NCI-H1417 treated with DMSO at 0.1 percent for 48 hours (cell line): ENCODE data around the gene IGFBPL1.
"Not testable (repeated sequence)": the region's sequence is repeated elsewhere in the genome, so short reads cannot be mapped to it uniquely, and the experiment has no call there.

Experiments
- DNase-seq: peaks from one replicate; lab custom pipeline; 2025; lab: John Stamatoyannopoulos, UW

Gene IGFBPL1

DNA sequence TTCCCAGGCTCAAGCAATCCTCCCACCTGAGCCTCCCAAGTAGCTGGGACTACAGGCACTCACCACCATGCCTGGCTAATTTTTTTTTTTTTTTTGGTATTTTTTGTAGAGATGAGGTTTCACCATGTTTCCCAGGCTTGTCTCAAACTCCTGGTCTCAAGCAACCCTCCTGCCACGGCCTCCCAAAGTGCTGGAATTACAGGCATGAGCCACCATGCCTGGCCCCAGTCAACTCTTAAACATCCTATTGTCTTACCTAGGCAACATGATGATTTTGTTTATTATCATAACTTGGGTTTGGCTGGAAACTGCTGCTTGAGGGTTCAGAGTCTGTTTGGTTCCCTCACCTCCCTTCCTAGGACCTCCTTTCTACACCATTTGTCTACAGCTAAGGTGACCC is 25.1 kb downstream of the IGFBPL1 start:
- DNase-seq, result not testable (repeated sequence)

DNA sequence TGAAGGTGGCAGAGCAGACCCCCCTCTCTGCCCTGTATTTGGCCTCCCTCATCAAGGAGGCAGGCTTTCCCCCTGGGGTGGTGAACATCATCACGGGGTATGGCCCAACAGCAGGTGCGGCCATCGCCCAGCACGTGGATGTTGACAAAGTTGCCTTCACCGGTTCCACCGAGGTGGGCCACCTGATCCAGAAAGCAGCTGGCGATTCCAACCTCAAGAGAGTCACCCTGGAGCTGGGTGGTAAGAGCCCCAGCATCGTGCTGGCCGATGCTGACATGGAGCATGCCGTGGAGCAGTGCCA is 27.9 kb downstream of the IGFBPL1 start:
- no peak for DNase-seq

DNA sequence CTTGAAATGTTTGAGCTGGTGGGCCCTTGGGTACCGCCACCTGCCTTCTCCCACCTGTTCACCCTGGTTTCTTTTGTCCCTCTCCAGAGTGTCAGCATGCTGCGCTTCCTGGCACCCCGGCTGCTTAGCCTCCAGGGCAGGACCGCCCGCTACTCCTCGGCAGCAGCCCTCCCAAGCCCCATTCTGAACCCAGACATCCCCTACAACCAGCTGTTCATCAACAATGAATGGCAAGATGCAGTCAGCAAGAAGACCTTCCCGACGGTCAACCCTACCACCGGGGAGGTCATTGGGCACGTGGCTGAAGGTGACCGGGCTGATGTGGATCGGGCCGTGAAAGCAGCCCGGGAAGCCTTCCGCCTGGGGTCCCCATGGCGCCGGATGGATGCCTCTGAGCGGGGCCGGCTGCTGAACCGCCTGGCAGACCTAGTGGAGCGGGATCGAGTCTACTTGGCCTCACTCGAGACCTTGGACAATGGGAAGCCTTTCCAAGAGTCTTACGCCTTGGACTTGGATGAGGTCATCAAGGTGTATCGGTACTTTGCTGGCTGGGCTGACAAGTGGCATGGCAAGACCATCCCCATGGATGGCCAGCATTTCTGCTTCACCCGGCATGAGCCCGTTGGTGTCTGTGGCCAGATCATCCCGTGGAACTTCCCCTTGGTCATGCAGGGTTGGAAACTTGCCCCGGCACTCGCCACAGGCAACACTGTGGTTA is 28.4 kb downstream of the IGFBPL1 start:
- no peak for DNase-seq

DNA sequence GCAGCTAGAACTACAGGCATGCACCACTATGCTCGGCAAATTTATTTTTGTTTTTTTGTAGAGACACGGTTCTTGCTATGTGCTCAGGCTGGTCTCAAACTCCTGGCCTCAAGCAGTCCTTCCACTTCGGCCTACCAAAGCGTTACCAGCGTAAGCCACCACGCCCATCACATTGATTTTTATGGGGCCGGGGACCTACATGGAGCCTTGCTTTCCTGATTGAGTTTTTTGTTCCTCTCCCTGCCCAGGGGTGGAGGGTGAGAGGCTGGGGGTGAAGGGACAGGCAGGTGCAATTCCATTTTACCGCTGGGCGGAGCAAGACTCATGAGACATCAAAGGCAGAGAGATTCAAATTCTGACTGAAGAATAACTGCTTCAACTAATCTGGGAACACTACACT is 29.8 kb downstream of the IGFBPL1 start:
- no peak for DNase-seq

DNA sequence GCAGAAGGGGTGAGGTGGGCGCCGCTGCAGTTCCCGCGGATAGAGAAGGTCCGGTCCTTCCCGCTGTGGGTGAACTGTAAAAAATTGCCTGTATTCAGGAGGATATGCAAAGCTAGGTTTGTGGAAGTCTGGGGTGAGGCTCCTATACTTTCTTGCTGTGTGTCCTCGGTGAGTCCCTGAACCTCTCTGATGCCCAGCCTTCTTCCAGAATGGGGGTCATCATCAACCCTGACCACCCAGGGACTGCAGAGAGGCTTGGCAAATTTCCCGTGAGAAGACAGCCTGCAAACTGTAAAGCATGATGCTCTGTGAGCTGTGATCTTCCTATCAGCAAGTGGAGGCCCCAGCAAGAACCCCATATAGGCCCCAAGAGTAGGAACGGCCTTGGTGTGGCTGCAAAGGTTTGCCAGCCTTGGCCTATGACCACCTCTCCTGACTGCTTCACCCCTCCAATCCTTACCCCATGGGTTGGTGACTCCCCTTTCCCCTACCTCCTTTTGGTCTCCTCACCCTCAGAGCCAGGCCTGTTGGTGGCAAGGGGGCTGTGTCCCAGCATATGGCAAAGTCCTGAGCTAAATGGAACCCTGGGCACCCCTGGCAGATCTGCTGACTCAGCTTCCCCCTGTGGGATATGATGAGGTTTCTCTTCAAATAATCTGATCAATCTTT is 31.0 kb downstream of the IGFBPL1 start:
- DNase-seq, result no peak

DNA sequence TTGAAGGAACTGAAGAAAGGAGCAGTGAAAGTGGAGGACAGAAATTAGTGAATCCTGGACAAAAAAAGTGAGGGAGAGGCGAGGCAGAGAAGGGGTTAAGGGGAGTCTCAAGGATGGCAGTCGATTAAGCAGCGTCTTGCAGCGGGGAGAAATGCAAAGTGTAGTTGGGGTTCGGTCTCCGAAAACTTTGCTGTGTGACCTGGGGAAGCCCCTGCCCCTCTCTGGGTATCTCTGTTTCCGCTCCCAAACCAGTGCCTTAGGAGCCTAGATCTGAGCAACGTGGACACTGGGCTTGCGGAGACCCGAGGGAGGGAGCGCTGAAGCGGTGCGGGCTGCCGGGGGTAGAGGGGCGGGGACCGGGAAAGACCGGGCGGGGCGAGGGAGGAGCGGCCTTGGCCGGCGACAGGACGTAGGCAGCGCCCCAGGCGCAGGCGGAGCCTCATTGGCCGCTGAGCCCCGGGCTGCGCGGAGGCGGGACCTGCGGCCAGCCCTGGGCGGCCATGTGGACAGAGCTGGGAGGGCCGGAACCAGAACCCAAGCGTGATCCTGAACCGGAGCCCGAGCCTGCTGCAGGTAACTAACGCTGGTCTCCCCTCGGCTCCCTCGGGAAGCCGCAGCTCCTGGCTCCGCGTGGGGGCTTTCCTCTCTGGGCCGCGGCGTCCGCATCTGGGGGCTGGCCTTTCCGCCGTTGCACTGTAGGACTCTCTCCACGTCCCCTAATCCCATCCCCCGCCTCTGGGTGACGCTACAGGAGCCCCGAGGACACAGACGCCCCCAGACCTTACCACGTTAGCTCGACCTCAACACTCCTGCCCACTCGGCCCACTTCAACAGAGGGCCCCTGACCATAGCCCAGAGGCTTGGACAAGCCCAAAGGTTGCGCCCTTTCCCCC is 31.8 kb downstream of the IGFBPL1 start, which contains the start of gene ALDH1B1:
Gene ALDH1B1, plus strand, starts transcription at position 468 of the 893 bp plus-strand sequence. CDS start 3,047 bp downstream, outside the sequence.
- DNase-seq, result no peak

DNA sequence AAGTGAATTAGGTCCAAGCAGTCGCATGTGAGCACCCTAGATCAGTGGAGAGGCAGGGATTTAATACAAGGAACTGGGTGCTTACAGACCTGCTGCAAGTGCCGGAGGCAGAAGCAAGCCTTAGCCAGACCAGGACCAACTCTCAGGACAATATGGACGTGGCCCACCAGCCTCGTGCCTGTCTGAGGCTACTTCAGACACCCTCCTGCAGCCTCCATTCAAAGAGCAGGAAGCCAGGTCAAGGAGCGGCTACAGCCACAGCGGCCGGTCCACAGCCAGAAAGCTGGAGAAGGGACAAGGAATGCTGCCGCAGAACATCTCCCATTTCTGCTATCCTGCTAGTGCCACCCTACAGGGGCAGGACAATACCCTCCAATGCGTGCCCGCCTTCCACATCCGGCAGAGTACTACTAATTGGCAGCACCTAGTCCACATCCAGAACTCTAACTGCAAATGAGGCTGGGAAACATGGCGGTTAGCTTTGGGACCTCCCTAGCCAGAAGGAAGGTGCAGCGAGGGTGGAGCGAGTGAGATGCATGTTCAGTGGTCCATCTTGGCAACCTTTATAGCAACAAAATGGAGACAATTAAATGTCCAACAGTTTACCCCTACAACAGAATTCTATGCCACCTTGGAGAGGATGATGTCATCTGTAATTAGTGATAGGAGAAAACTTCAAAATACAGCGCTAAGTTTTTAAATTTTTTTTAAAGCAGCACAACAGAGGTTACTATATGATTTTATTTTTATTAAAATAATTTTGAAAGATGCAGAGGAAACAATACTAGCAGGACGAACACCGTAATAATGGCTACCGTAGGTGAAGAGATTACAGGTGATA is 32.8 kb downstream of the IGFBPL1 start:
- DNase-seq, result no peak

DNA sequence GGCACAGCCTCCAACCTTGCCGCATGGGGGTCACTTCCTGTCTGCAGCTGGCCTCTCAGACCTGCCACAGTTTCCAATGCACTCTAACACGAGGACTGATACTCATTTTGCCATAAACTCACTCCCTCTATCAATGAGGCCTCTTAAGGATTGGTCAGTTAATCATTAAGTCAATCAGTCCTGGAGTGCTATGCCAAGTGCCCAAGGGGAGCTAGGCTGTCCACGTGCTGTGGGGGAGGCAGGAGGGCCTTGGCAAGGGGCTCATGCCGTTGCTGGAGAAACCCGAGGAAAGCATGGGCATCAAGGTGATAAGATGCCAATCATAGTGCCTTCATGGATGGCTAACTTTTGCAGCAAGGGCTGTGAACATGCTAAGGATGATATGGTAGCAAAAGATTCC is 33.4 kb downstream of the IGFBPL1 start:
- no peak for DNase-seq

DNA sequence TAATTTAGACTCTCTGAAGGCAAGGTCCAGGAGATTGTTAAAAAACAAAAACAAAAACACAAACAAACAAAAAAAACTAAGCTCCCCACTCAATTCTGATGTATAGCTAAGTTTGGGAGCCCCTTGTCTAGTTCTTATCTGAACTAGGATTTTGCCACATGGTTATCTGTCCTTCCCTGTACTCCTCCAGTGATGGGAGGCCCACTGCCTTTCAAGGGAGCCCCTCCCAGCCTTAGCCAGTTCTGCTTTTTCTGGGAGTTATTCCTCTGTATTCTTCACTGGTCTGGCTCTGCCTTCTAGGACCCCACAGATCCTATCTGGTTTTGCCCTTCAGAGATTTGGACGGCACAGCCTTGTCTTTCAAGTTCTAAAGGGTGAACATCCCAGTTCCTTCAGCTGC is 33.8 kb downstream of the IGFBPL1 start:
- DNase-seq, result no peak

DNA sequence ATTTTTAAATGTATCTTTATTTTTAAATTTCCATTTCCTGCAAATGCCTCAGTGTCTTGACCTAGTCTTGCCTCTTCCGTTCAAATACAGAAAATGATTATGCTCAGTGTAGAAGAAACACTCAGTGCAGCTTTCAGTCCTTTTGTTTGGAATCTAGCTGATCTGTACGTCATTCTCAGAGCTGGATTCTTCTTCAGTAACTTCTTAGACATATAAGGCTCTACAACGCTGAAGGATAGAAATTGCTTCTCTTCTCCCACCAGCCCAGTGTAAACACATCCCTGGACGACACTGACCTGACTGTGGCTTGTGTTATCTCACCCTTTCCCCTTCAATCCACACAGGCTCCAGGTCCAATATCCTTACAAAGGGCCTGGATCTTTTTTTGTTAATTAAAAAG is 34.9 kb downstream of the IGFBPL1 start:
- no peak for DNase-seq

DNA sequence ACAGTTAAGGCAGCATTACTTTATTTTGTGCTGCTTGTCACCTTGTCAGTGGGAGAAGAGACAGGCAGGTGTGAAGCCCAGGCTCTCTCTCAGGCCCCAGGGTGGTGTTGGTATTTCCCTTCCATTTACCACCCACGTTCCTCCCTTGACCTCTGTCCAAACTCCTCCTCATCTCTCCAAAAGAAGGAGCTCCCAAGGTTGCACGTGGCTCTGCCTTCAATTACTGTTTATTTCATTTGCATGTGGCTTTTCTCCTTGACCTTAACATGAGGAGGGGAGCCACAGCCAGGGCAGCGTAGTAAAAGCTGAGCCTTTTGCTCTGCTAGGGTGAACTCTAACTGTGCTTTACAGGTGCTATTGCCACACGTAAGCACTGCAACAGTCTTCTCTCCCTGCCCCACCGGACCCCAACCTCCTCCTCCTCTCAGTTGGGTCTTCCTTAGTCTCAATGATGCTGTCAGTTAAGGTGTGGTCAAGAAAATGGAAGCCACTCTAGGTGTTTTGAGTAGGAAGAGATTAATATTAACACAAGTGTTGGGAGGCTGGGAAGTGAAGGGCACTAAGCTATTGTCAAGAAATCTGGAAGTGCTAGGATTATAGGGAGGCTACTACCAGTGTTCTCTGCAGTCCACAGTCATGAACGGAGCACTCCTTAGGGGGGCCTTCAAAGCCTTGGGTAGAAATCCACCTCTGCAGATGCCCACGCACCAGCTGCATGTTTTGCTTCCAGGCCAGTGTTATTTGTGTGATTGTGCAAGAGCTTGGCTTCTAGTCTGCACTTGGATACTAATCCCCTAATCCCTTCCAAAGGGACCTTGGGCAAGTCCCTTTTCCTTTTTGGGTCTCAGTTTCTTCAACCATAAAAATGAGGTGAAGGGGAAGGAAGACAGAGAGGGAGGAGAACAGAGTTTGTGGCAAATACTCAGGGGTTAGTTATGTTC is 35.7 kb downstream of the IGFBPL1 start:
- DNase-seq, result no peak

DNA sequence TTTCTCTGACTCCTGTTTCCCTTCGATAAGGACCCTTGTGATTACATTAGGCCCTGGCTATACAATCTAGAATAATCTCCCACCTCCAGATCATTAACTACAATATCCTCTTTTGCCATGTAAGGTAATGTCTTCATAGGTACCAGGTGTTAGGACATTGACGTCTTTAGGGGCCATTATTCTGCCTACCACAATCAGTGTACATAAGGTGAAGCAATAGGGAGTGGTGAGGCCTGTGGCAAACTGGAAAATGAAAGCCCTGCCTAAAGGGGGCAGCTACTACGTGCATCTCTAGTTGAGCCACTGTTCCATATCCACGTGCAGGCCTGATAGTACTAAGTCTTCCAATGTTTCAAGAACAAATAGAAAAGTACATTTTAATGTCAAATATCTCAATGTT is 36.5 kb downstream of the IGFBPL1 start:
- DNase-seq, result no peak

DNA sequence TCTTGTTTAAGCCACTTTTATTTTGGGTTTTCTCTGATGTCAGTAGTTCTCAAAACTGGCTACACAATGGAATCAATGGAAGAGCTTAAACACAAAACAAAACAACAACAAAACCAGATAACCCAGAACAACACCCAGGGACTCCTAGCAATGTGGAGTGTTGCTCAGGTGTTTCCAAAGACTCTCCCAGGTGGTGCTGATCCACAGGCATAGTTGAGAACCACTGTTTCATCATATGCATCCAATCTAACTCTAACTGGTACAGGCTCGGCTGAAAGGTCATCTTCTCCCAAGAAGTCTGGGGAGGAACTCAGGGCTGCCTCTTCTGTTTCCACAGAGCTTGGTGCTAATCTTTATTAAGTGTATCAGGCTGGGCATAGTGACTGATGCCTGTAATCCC is 37.2 kb downstream of the IGFBPL1 start:
- DNase-seq, result no peak

DNA sequence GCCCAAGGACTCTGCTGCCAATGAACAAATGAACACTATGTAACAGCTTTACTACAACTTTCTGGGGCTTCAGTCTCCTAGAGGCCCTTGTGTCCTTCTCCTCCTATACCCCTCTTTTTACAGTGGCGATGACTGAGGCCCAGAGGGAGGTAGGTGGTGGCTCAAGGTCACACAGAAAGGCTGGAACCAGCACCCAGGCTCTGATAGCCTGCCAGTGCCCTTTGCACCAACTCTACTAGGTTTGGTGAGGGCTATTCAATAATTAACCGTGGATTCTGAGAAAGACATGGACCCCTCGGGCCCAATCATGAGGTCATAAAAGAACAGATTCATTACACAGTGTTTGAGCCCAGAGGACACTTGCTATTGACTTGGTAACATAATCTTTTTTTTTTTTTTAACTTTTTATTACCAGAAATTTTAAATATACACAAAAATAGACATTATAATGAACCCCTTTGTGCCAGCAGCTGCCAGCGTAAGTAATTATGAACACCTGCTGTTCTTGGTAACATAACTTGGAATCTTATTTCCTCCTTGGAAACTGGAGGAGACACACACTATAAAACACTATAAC is 37.8 kb downstream of the IGFBPL1 start:
- DNase-seq, result no peak

DNA sequence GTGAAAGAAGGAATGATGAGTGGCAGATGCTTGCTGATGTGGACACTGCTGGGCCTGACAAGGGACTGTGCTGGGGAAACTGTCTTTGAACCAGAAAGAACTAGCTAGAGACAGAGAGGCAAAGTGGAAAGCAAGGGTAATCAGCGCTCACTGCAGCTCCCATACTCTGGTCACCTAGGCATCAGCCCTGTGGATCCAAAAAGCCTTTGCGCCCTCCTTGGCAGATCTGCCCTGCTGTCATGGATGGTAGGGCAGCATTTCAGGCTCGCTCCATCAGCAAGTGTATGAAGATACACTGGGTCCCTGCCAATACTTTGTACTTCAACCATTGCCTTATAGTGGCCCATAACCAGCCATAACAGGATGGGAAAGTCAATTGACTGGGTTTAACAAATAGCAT is 38.4 kb downstream of the IGFBPL1 start:
- no peak for DNase-seq

DNA sequence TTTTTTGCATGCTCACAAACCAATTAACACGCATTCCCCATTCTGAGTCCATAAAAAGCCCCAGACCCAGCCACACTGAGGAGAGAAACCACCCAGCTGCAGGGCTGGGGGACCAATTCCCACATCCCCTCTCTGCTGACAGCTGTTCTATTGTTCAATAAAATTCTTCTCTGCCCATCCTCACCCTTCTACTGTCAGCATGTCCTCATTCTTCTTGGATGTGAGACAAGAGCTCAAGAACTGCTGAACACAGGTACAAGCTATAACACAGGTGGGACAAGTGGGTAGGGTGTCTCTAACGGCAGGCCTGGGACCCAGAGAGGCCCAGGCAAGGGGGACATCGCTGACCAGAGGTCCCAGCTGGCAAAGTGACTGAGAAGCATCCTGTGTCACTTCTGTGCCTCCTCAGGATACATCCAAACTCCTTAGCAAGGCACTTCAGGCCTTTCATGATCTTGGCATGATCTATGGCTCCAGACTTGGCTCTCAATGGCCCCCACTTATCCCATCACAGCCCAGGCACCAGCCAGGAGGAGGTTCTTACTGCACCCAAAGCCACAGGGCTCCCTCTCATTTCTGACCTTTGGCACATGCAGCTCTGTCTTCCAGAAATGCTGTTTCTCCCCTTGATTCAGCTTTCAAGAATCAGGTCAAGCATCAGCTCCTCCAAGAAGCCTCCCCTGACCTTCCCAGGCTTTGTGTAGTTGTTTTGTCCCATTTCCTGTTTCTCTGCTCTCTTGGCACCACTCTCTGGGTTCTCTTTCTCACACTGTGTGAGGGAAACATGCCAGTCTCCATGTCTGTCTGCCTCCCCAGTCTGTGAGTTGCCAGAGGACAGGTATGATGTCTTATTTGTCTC is 39.0 kb downstream of the IGFBPL1 start:
- DNase-seq, result no peak

DNA sequence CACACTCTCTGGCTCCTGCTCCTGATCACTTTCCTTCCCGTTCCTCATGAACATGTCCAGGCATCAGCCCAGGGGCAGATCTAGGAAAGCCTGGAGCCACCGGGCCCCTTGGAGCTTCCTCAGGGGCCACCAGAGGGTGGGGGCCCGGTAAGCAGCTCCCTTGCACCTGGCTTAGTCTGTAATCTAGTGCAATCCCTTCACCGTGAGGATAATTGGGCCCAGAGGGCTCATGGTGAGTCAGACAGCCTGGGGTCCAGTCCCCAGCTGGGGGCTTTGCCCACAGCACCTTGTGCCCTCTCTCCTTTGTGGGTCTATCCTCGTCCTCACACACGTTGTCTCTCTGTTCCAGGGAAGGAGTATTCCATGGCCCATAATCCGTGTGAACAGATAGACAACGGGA is 42.1 kb downstream of the IGFBPL1 start:
- no peak for DNase-seq

DNA sequence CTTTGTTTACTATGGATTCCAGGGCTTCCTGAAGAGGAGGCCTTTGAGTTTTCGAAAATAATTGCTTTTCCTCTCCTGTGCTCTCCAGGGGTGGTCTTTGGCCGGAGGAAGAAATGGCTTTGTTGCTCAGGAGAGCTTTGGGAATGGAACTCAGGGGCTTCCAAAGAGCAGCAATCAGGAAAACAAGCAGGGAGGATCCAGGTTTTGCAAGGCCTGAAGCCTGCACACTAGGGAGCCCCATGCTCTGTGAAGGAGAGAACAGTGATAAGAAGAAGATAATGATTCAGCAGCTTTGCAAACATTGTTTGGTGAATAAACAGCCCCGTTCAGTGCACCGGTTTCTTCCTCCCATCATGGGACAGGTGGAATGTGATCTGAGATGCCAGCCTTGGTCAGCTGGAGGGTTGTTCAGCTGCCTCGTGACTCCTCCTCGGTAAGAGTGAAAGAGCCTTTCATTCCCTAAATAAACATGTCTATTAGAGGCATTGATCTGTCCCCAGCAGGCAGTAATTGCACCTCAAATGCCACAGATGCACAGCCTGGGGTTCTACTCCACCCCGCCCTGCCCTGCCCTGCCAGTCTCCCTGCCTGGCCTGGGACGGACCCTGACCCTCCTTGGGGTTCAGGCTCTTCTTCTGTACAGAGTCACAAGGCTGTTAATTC is 43.3 kb downstream of the IGFBPL1 start:
- DNase-seq, result peak; percentile 48
